AG09309 (cell line): ENCODE measurements around the gene HCAR1.
"Not testable (repeated sequence)": the region's sequence is repeated elsewhere in the genome, so short reads cannot be mapped to it uniquely, and the experiment has no call there.

ENCODE experiments used
- DNase-seq: peaks from one replicate; pipeline ENCODE4 v3.0.0-alpha.2; 2010; ENCODE audit warnings: low read depth
- H3K4me3 ChIP-seq: 2 replicates; pipeline ENCODE4 v1.5.1; 2011; ENCODE audit warnings: mild to moderate bottlenecking, low read depth, low read length, moderate library complexity; ENCODE audit not compliant: control insufficient read depth
- TF ChIP-seq, protein P1 (sequence below): IDR thresholded peaks from 2 replicates; pipeline ENCODE4 v1.5.1; 2011; ENCODE audit warnings: mild to moderate bottlenecking, low read depth, low read length, inconsistent platforms; ENCODE audit not compliant: insufficient read depth, control insufficient read depth; ENCODE audit errors: missing control alignments

HCAR1 gene

DNA sequence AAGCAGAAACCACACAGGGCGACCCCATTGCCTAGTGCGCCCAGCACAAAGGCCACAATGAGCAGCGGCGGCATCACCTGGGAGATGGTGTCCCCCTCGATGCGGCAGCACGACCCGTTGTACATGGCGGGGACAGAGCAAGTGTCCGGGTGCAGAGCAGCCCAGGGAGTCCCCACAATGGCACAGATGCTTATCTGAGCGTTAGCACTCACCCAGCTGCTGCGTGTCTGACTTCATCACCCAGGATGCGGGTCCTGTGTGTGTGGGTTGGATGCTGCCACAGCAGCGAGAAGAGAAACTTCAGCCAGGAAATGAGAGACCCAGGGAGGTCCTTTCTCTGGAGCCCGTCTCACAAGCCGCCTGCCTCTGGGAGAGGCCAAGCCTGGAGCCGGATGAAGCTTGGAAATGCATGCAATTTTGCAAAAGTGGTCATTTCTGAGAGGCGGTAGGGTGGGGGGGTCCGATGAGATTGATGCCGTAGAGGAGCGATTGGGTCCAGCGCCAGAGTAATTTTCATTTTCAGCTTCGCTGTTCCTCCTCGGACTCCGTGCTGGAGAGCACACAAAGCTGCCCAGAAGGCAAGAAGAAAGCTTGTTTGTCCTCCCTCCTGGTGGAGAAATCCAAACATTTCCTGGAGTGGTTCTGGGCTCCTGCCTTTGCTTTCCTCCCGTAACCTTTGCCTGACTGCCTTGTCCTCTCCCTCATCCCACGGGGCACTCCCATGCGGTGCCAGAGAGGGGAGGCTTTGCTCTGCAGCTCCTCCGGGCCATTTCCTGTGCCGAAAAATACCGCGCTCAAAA is at the start of gene HCAR1:
Gene HCAR1 (minus strand): TSS at position 630 of the 800 bp plus-strand sequence. CDS start 505 bp downstream, at position 125.
- no peak within 1 kb of the TSS for H3K4me3 ChIP-seq
- TF ChIP-seq, protein P1, sequence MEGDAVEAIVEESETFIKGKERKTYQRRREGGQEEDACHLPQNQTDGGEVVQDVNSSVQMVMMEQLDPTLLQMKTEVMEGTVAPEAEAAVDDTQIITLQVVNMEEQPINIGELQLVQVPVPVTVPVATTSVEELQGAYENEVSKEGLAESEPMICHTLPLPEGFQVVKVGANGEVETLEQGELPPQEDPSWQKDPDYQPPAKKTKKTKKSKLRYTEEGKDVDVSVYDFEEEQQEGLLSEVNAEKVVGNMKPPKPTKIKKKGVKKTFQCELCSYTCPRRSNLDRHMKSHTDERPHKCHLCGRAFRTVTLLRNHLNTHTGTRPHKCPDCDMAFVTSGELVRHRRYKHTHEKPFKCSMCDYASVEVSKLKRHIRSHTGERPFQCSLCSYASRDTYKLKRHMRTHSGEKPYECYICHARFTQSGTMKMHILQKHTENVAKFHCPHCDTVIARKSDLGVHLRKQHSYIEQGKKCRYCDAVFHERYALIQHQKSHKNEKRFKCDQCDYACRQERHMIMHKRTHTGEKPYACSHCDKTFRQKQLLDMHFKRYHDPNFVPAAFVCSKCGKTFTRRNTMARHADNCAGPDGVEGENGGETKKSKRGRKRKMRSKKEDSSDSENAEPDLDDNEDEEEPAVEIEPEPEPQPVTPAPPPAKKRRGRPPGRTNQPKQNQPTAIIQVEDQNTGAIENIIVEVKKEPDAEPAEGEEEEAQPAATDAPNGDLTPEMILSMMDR = no peak
- DNase-seq = no peak

DNA sequence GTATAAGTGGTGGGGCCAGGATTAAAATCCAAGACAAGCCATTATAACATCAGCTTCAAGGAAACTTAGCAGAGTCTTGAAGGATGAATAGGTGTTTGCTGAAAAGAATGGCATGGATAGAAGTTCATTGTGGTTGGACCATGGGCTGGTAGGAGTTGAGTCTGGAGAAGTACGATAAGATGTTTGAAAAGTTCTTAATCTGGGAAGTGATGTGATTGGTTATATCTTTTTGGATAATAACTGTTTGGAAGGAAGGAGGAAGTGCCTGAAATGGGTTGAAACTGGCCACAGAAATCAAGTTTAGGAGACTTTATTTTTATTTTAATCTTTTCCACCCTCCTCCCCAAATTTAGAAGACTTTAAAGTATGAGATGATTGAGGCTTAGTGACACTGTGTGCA is 26.9 kb upstream of the HCAR1 start:
- no peak for DNase-seq
- TF ChIP-seq, protein P1 = no peak
- H3K4me3 ChIP-seq = no peak overlapping the region

- no peak for DNase-seq
- no peak overlapping the region for H3K4me3 ChIP-seq
- TF ChIP-seq, protein P1 = no peak
Measured at GRCh38 chr12:122754790-122755189, 24.1 kb upstream of the HCAR1 start.

DNA sequence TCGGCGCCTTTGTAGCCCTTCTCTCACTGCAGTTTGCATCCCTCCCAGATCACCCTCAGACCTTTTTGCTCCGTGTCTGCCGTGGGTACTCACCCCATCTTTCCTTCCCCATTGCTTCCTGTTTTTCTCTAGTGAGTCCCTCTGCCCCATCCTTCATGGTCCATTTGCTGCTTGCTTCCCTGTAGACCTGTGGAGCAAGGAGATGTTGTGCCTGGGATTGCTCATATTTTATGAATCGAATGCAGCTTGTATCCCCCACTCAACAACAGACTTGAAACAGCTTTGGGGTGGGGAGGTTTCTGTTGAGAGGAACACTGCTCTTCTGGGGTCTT is 22.6 kb upstream of the HCAR1 start:
- TF ChIP-seq, protein P1 = no peak
- peak overlapping the region; percentile 87 for H3K4me3 ChIP-seq
- no peak for DNase-seq

- peak within 1 kb of the TSS; percentile 87 for H3K4me3 ChIP-seq
- TF ChIP-seq, protein P1 = peak; percentile 93
- DNase-seq = peak; percentile 82
Measured at GRCh38 chr12:122752464-122753318, 22.0 kb upstream of the HCAR1 start, which contains the start of gene DENR. Gene DENR (plus strand): TSS chr12:122752824. CDS start chr12:122753702, 878 bp downstream.

GRCh38 chr12:122750781-122751515 is 20.3 kb upstream of the HCAR1 start:
- not testable (repeated sequence) for H3K4me3 ChIP-seq, DNase-seq
